ENCODE results near the gene SKOR2. TPM values are rescaled to one million over a fixed set of nuclear protein-coding genes. Genes with fewer than 3 reads are reported as not detected.

Gene SKOR2
- total and polyA plus RNA-seq, 9 of the 15 experiments (the other 6 are each of a cell fraction or from before 2014, with no cell fraction given) = not detected

DNA sequence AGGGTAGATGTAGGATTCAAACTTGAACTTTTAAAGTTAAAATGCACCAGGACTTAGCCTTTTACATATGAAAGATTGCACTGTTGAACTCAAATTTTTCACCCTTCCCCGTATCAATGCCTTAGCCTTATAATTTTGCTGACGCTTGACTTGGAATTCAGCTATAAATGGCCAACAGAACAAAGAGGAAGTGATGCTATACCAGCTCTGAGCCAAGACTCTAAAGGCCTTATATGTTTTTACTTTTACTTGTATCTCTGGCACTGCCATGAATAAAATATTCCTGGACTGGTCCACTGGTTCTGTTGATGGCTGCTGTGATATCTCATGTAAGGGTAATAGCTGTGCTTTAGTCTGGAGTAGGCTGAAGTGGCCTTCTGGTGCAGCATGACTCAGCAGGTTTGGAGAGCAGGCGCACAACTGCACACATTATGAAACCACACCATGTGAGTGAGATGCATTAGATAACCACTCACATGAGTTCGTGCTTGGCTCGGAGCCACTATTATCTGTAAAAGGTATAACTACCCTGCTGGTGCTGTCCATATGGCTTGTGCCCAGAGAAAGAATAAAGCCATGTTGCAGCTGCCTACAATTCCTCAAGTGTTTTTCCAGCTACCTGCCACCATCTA is 66.9 kb downstream of the SKOR2 start (continued):
- TF ChIP-seq, protein P1, sequence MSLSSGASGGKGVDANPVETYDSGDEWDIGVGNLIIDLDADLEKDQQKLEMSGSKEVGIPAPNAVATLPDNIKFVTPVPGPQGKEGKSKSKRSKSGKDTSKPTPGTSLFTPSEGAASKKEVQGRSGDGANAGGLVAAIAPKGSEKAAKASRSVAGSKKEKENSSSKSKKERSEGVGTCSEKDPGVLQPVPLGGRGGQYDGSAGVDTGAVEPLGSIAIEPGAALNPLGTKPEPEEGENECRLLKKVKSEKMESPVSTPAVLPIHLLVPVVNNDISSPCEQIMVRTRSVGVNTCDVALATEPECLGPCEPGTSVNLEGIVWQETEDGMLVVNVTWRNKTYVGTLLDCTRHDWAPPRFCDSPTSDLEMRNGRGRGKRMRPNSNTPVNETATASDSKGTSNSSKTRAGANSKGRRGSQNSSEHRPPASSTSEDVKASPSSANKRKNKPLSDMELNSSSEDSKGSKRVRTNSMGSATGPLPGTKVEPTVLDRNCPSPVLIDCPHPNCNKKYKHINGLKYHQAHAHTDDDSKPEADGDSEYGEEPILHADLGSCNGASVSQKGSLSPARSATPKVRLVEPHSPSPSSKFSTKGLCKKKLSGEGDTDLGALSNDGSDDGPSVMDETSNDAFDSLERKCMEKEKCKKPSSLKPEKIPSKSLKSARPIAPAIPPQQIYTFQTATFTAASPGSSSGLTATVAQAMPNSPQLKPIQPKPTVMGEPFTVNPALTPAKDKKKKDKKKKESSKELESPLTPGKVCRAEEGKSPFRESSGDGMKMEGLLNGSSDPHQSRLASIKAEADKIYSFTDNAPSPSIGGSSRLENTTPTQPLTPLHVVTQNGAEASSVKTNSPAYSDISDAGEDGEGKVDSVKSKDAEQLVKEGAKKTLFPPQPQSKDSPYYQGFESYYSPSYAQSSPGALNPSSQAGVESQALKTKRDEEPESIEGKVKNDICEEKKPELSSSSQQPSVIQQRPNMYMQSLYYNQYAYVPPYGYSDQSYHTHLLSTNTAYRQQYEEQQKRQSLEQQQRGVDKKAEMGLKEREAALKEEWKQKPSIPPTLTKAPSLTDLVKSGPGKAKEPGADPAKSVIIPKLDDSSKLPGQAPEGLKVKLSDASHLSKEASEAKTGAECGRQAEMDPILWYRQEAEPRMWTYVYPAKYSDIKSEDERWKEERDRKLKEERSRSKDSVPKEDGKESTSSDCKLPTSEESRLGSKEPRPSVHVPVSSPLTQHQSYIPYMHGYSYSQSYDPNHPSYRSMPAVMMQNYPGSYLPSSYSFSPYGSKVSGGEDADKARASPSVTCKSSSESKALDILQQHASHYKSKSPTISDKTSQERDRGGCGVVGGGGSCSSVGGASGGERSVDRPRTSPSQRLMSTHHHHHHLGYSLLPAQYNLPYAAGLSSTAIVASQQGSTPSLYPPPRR (CRISPR knock-in tag; IDR thresholded peaks at IDR 0.05; ENCODE audit: borderline replicate concordance) = no peak
- no peak for TF ChIP-seq MIER1 (IDR thresholded peaks at IDR 0.05; ENCODE audit: low read depth)
- TF ChIP-seq, protein P2, sequence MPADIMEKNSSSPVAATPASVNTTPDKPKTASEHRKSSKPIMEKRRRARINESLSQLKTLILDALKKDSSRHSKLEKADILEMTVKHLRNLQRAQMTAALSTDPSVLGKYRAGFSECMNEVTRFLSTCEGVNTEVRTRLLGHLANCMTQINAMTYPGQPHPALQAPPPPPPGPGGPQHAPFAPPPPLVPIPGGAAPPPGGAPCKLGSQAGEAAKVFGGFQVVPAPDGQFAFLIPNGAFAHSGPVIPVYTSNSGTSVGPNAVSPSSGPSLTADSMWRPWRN (IDR thresholded peaks at IDR 0.05; ENCODE audit: low read depth) = no peak
- no peak for TF ChIP-seq TCFL5 (CRISPR knock-in tag; conservative IDR thresholded peaks at IDR 0.05)
- TF ChIP-seq RBM17 (IDR thresholded peaks at IDR 0.05; ENCODE audit: borderline replicate concordance, low read depth, low read length) = no peak
- no peak for TF ChIP-seq ZNF133 (CRISPR knock-in tag; IDR thresholded peaks at IDR 0.05)
- TF ChIP-seq HCFC1 (IDR thresholded peaks at IDR 0.05; ENCODE audit: low read depth, low read length) = 0 out of 2 replicates have a peak, but pooled peaks have one; percentile 21
- peak; percentile 86 for TF ChIP-seq TRIM28 (IDR thresholded peaks at IDR 0.05)
- no peak for TF ChIP-seq RFX5 (IDR thresholded peaks at IDR 0.05; ENCODE audit: low read depth, low read length)
- no peak for TF ChIP-seq ZNF589 (CRISPR knock-in tag; IDR thresholded peaks at IDR 0.05; ENCODE audit: low read depth)
- TF ChIP-seq, protein P3, sequence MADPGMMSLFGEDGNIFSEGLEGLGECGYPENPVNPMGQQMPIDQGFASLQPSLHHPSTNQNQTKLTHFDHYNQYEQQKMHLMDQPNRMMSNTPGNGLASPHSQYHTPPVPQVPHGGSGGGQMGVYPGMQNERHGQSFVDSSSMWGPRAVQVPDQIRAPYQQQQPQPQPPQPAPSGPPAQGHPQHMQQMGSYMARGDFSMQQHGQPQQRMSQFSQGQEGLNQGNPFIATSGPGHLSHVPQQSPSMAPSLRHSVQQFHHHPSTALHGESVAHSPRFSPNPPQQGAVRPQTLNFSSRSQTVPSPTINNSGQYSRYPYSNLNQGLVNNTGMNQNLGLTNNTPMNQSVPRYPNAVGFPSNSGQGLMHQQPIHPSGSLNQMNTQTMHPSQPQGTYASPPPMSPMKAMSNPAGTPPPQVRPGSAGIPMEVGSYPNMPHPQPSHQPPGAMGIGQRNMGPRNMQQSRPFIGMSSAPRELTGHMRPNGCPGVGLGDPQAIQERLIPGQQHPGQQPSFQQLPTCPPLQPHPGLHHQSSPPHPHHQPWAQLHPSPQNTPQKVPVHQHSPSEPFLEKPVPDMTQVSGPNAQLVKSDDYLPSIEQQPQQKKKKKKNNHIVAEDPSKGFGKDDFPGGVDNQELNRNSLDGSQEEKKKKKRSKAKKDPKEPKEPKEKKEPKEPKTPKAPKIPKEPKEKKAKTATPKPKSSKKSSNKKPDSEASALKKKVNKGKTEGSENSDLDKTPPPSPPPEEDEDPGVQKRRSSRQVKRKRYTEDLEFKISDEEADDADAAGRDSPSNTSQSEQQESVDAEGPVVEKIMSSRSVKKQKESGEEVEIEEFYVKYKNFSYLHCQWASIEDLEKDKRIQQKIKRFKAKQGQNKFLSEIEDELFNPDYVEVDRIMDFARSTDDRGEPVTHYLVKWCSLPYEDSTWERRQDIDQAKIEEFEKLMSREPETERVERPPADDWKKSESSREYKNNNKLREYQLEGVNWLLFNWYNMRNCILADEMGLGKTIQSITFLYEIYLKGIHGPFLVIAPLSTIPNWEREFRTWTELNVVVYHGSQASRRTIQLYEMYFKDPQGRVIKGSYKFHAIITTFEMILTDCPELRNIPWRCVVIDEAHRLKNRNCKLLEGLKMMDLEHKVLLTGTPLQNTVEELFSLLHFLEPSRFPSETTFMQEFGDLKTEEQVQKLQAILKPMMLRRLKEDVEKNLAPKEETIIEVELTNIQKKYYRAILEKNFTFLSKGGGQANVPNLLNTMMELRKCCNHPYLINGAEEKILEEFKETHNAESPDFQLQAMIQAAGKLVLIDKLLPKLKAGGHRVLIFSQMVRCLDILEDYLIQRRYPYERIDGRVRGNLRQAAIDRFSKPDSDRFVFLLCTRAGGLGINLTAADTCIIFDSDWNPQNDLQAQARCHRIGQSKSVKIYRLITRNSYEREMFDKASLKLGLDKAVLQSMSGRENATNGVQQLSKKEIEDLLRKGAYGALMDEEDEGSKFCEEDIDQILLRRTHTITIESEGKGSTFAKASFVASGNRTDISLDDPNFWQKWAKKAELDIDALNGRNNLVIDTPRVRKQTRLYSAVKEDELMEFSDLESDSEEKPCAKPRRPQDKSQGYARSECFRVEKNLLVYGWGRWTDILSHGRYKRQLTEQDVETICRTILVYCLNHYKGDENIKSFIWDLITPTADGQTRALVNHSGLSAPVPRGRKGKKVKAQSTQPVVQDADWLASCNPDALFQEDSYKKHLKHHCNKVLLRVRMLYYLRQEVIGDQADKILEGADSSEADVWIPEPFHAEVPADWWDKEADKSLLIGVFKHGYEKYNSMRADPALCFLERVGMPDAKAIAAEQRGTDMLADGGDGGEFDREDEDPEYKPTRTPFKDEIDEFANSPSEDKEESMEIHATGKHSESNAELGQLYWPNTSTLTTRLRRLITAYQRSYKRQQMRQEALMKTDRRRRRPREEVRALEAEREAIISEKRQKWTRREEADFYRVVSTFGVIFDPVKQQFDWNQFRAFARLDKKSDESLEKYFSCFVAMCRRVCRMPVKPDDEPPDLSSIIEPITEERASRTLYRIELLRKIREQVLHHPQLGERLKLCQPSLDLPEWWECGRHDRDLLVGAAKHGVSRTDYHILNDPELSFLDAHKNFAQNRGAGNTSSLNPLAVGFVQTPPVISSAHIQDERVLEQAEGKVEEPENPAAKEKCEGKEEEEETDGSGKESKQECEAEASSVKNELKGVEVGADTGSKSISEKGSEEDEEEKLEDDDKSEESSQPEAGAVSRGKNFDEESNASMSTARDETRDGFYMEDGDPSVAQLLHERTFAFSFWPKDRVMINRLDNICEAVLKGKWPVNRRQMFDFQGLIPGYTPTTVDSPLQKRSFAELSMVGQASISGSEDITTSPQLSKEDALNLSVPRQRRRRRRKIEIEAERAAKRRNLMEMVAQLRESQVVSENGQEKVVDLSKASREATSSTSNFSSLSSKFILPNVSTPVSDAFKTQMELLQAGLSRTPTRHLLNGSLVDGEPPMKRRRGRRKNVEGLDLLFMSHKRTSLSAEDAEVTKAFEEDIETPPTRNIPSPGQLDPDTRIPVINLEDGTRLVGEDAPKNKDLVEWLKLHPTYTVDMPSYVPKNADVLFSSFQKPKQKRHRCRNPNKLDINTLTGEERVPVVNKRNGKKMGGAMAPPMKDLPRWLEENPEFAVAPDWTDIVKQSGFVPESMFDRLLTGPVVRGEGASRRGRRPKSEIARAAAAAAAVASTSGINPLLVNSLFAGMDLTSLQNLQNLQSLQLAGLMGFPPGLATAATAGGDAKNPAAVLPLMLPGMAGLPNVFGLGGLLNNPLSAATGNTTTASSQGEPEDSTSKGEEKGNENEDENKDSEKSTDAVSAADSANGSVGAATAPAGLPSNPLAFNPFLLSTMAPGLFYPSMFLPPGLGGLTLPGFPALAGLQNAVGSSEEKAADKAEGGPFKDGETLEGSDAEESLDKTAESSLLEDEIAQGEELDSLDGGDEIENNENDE (IDR thresholded peaks at IDR 0.05; ENCODE audit: low read depth, low read length) = no peak
